Measurements from ENCODE around the gene TMEM121.
"Not testable (repeated sequence)": the region's sequence is repeated elsewhere in the genome, so short reads cannot be mapped to it uniquely, and the experiment has no call there.

Gene TMEM121

DNA sequence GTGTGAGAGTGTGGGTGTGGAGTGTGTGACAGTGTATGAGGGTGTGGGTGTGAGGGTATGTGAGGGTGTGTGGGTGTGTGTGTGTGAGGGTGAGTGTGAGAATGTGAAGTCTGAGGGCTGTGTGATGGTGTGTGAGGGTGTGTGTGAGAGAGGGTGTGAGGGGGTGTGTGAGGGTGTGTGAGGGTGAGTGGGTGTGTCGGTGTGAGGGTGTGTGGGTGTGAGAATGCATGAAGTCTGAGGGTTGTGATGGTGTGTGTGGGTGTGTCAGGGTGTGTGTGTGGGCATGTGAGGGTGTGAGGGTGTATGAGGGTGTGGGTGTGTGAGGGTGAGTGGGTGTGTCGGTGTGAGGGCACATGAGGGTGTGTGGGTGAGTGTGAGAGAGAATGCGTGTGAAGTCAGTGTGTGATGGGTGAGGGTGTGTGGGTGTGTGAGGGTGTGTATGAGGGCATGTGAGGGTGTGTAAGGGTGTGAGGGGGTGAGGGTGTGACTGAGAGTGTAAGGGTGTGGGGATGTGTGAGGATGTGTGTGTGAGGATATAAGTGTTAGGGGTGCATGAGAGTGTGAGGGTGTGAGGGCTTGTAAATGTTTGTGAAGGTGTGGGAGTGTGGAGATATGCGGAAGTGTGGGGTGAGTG is 36.4 kb downstream of the TMEM121 start:
- no peak overlapping the region for H3K4me3 ChIP-seq (ENCODE audit: low read length)
- DNase-seq (ENCODE audit: low read depth, low spot score) = no peak

DNA sequence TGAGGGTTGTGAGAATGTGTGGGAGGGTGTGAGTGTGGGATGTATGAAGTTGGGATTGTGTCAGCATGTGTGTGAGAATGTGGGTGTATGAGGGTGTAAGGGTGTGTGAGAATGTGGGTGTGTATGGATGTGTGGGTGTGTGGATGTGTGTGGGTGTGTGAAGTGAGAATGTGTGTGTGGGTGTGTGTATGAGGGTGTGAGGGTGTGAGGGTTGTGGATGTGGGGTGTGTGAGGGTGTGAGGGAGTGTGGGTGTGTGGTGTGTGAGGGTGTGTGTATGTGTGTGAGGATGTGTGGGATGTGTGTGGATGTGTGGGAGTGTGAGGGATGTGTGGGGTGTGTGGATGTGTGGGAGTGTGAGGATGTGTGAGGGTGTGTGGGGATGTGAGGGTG is 37.0 kb downstream of the TMEM121 start:
- H3K4me3 ChIP-seq (ENCODE audit: low read length) = no peak overlapping the region
- no peak for DNase-seq (ENCODE audit: low read depth, low spot score)

DNA sequence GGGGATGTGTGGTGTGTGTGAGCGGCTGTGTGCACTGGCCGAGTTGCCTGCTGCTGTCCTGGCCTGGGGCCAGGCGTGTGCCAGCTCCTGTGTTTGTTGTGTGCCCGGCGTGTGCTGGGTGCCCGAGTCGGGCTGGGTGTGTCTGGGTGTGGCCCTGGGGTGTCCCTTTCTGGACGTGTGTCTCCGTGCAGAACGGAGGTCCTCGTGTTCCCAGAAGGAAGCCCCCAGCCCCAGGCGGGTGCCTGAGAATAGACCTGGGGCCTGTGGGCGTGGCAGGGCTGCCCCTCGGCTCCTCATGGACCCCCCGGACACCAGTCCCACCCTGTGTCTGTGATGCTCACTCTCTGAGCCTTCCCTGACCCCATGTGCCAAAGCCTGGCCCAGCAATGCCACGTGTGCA is 38.2 kb downstream of the TMEM121 start:
- H3K4me3 ChIP-seq (ENCODE audit: low read length); DNase-seq (ENCODE audit: low read depth, low spot score): not testable (repeated sequence)

DNA sequence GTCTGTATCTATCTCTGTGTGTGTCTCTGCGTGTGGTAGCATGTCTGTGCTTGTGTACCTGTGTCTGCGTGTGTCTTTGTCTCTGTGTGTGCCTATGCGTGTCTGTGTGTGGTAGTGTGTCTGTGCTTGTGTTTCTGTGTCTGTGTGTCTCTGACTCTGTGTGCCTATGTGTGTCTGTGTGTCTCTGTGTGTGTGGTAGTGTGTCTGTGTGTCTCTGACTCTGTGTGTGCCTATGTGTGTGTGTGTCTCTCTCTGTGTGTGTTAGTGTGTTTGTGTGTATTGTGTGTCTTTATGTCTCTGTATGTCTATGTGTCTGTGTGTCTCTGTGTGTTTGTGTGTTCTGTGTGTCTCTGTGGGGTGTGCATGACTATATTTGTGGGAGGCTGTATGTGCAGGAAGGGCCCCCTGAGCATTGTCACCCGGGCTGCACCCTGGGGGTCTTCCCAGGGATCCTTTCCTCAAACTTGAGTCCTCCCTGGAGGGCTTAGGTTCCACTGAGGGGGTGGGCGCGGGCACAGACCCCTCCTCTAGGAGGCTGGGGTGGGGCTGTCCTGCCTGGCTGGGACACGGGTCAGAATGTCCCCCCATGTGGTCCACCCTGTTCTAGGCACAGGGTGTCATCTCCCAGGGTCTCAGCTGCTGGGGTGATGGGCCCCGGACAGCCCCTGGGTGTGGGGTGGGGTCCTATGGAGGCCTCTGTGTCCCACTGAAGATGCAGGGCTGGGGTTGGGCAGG is 39.0 kb downstream of the TMEM121 start:
- not testable (repeated sequence) for H3K4me3 ChIP-seq (ENCODE audit: low read length); DNase-seq (ENCODE audit: low read depth, low spot score)

DNA sequence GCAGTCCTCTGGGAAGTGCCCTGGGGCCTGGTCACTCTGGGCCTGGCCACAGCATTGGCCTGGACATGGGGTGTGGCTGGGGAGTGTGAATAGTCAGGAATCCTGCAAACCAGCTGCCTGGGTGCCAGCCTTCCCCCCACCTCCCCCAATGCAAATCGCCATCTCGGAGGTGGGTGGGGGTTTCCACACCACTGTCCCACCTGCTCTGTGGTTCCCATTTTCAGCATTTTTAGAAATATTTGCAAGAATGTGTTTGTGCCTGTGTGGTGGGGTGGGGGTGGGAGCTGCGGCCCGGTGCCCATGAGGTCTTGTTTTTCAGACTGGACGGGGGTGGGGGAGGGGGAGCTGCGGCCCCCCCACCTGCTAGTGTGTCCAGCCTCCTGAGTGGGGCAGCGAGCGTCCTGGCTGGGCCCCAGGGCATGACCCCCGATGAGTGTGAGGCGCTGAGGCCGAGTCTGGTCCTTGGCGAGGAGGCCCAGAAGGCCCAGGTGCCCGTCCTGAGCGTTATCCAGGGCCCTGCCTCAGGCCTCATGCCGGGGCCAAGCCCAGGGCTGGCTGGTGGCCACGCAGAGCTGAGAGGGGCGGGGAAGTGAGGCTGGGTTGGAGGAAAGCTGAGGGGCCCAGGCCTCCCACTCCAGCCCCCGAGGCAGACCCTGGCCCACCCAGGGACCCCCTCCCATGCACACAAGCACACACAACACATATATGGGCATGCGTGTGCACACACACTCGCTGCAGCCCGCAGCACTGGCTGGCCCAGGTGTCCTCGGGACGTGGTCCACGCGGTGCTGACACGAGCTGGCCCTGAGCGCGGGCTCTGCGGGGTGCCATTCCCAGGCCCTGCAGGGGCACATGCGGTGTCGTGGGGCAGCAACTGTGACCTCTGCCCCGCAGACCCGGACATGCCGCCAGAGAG is 40.1 kb downstream of the TMEM121 start:
- H3K4me3 ChIP-seq (ENCODE audit: low read length); DNase-seq (ENCODE audit: low read depth, low spot score): not testable (repeated sequence)

DNA sequence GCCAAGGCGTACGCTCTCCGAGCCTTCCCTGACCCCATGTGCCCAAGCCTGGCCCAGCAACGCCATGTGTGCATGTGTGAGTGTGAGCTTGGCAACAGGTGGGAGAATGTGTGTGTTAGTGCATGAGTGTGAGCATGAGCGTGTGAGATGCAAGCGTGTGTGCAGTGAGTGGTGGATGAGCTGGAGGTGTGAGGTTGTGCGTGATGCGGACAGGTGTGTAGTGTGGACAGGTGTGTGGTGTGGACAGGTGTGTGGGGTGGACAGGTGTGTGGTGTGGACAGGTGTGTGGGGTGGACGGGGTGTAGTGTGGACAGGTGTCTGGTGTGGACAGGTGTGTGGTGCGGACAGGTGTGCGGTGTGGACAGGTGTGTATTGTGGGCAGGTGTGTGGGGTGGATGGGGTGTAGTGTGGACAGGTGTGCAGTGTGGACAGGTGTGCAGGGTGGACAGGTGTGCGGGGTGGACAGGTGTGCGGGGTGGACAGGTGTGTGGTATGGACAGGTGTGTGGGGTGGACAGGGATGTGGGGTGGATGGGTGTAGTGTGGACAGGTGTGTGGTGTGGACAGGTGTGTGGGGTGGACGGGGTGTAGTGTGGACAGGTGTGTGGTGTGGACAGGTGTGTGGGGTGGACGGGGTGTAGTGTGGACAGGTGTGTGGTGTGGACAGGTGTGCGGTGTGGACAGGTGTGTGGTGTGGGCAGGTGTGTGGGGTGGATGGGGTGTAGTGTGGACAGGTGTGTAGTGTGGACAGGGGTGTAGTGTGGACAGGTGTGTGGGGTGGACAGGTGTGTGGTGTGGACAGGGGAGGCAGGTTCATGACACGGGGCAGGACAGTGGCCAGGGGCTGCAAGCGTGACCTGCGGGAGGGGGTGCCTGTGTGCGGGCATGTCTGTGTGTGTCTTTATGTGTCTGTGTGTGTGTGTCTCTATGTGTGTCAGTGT is 41.1 kb downstream of the TMEM121 start:
- DNase-seq (ENCODE audit: low read depth, low spot score); H3K4me3 ChIP-seq (ENCODE audit: low read length): not testable (repeated sequence)

DNA sequence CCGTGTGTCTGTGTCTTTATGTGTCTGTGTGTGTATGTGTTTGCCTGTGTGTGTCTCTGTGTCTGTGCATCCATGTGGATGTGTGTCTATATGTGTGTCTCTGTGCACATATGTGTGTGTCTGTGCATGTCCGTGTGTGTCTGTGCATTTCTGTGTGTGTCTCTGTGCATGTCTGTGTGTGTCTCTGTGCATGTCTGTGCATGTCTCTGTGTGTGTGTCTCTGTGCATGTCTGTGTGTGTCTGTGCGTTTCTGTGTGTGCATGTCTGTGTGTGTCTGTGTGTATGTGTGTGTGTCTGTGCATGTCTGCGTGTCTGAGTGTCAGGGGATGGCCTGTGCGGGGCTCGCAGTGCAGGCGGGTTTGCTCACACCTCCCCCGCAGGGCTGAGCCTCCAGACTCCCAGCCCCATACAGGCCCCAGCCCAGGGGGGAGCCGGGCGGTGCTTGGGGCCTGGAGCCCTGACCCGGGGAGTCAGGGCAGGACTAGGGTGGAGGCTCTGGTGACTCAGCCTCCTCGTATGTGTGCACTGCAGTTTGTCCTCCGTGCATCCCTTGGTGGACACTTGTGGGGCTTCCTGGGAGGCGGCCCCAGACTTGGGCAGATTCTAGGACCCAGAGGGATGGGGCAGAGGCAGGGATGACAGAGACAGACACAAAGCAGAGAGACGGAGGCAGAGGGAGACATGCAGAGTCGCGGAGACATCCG is 41.9 kb downstream of the TMEM121 start:
- not testable (repeated sequence) for DNase-seq (ENCODE audit: low read depth, low spot score); H3K4me3 ChIP-seq (ENCODE audit: low read length)

DNA sequence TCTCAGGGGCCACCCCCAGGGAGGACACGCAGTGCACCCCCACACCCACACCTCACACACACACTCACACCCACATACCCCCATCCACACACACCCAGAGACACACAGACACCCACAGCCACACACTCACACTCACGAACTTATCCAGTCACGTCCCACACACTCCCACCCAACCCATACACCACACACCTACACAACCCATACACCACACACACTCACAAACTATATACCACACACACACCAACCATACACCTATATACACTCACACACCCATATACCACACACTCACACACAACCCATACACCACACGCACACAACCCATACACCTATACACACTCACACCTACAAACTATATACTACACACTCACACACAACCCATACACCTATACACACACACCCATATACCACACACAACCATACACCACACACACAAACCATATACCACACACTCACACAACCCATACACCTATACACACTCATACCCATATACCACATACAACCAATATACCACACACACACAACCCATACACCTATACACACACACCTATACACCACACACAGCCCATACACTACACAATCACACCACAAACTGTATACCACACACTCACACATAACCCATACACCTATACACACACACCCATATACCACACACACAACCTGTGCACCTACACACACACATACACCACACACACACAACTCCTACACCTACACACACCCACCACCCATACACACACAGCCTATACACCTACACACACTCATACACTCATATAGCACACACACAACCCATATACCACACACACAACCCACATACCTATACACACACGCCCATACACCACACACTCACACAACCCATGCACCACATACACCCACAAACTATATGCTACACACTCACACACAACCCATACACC is 42.7 kb downstream of the TMEM121 start:
- no peak overlapping the region for H3K4me3 ChIP-seq (ENCODE audit: low read length)
- DNase-seq (ENCODE audit: low read depth, low spot score) = no peak

DNA sequence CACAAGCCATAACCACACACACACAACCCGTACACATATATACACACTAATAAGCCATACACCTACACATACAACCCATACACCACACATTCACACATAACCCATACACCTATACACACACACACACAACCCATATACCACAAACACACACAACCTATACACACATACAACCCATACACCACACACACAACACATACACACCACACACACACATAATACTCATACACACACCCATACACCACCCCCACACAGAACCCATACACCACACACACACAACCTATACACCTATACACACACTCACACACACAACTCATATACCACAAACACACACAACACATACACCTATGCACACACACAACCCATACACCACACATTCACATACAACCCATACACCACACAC is 44.1 kb downstream of the TMEM121 start:
- H3K4me3 ChIP-seq (ENCODE audit: low read length) = no peak overlapping the region
- DNase-seq (ENCODE audit: low read depth, low spot score) = no peak

DNA sequence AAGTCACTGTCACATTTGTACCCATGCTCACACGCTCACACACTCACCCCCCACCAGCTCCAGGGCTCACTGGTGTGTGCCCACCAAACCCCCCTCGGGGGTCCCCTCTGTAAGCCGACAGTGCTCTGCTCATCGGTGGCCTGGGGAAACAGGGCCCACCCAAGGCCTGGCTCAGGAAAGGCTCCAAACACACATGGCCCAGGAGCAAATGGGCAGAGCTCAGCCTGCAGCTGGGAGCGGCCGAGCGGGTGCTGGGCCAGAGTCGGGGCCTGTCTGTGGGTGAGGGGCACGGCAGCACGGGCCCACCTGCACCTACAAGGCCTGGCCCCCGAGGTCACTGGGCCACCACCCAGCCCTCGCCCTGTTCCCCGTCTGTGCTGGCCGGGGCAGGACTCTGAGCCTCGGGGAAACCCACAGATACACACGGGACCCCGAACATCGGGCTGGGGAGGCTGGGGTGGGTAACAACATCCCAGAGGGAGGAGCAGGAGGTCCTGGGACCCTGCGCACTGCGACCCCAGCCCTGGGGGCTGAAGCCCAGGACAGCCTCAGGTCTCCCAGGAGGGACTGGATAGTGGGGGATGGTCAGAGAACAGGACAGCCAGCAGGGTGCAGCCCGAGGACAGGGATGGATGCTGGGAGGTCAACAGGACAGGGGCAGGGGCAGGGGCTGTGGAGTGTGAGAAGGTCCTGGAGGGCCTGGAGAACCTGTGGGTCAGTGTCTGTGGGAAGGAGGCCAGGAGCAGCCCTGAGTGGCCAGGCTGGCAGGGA is 45.0 kb downstream of the TMEM121 start:
- not testable (repeated sequence) for DNase-seq (ENCODE audit: low read depth, low spot score); H3K4me3 ChIP-seq (ENCODE audit: low read length)

DNA sequence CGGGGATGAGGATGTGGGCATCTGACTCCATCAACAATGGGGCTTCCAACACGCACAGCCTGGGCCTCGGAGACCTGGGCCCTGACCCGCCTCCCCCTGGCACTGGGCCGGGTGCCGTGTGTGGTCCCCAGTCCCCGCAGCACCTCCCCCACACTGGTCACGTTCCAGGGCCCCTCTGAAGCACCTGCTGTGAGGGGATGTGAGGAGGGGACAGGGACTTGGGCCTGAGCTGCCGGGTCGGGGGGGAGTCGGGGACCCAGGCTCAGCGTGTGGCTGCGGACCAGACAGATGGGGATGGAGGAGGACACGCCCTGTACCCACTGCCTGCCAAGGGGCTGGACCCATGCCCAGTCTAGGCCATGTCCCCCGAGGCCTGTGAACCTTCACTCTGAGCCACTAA is 45.7 kb downstream of the TMEM121 start:
- not testable (repeated sequence) for DNase-seq (ENCODE audit: low read depth, low spot score); H3K4me3 ChIP-seq (ENCODE audit: low read length)

DNA sequence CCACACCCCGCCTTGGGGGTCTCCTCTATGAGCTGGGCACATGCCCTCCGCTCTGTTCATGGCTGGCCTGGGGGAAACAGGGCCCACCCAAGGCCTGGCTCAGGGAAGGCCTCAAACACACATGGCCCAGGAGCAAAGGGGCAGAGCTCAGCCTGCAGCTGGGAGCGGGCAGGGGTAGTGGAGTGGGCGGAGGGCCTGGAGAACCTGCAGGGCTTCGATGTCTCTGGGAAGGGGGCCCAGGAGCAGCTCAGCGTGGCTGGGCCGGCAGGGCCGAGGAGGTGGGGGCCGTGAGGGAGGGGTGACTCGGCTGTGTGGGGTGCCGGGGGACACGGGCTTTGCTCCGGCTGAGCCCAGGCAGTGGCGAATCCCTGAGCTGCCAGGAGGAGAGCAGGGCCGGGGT is 47.5 kb downstream of the TMEM121 start:
- DNase-seq (ENCODE audit: low read depth, low spot score) = not testable (repeated sequence)

DNA sequence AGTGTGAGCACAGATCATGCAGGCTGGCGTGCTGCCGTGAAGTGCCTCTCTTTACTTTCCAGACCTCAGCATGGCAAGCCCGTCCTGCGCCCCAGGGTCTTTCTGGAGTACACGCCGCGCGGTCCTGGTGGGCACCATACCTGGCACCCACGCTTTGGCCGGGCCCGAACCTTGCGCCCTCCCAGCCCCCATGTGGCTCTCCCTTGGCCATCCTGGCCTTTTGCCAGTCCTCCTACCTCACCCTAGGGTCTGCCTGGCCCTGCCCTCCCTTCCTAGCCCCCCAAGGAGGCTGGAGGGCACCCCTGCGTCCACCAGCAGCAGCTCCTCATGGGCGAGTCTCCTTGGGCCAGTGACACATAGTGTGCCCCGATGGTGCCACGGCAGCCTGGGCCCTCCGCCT is 48.0 kb downstream of the TMEM121 start:
- not testable (repeated sequence) for H3K4me3 ChIP-seq (ENCODE audit: low read length)

More for the DNA sequence above, 47.5 kb downstream of the TMEM121 start:
- H3K4me3 ChIP-seq (ENCODE audit: low read length) = not testable (repeated sequence)

DNA sequence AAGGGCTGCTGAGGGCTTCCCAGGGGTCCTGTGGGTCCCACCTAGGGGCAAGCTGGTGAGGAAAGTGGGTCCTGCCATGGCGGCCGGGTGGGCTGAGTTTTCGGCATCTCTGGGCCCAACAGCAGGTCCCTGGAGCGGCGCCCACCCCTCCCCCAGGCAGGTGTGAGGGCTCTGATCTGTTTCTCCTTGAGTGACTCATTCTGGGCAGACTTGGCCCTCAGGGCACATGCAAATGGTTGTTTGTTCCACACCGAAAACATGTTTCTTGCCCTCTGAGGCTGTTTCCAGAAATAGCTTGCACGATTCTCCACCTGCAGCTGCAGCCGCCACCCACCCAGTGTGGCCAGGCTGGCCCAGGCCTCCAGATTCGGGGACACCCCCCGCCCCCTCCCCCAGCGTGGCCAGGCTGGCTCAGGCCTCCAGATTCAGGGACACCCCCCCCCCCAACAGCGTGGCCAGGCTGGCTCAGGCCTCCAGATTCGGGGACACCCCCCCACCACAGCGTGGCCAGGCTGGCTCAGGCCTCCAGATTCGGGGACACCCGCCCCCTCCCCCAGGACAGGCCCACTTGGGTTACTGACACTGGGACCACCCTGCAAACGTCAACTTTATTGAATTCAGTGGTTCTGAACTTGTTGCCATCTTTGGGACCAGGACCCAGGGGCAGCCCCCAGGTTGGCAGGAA is 48.8 kb downstream of the TMEM121 start:
- not testable (repeated sequence) for H3K4me3 ChIP-seq (ENCODE audit: low read length); DNase-seq (ENCODE audit: low read depth, low spot score)

More for the DNA sequence above, 48.0 kb downstream of the TMEM121 start:
- not testable (repeated sequence) for DNase-seq (ENCODE audit: low read depth, low spot score)

DNA sequence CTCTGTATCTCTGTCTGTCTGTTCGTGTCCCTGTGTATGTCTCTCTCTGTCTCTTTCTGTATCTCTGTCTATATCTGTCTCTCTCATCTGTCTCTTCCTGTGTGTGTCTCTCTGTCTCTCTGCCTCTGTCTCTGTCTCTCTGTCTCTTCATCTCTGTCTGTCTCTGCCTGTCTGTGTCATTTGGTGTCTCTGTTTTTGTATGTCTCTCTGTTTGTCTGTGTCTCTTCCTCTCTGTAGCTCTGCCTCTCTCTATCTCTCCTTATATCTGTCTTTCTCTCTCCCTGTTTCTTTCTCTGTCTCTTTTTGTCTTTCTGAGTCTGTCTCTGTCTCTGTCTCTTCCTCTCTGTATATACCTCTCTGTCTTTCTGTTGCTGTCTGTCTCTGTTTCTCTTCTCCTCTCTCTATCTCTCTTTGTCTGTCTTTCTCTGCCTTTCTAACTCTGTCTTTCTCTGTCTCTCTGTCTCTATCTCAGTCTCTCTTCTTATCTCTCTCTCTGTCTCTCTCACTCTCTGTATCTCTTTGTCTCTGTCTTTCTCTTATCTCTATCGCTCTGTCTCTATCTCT is 50.2 kb downstream of the TMEM121 start:
- no peak for DNase-seq (ENCODE audit: low read depth, low spot score)
- no peak overlapping the region for H3K4me3 ChIP-seq (ENCODE audit: low read length)

Data from Jurkat, Clone E6-1 (cell line).